ENCODE results near the gene CCN5.

Gene CCN5

DNA sequence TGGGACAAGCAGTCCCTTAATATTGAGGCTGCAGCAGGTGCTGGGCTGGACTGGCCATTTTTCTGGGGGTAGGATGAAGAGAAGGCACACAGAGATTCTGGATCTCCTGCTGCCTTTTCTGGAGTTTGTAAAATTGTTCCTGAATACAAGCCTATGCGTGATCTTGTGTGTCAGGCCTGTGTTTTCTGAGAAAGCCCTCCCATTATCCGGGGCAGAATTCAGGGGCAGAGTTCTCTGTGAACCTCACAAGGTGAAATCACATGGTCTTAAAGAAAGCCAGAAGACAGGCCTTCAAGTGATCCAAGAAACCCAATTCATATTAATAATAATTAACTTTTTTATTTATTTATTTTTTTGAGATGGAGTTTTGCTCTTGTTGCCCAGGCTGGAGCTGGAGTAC, 12.5 kb downstream of the CCN5 start:
- POLR2A ChIA-PET, result no interaction called here
- no peak for TF ChIP-seq CTCF (IDR thresholded peaks at IDR 0.05; ENCODE audit: insufficient read depth, low read length, missing control alignments)

GRCh38 chr20:44728801-44729443, 13.8 kb downstream of the CCN5 start:
- peak; percentile 79 for DNase-seq (ENCODE audit: low read depth, low spot score)
- H3K4me3 ChIP-seq (ENCODE audit: low read depth, low read length), result peak overlapping the region; percentile 30
- ChIA-PET POLR2A (interaction anchor here (0.8 to 1.6 kb wide), 2 partner anchors 8 to 36 kb away, joined by 3 to 6 read pairs; no protein-coding TSS in a partner anchor), CTCF (interaction anchor here (1.4 to 21.9 kb wide), 3 partner anchors 16 to 41 kb away, joined by 3 to 801 read pairs (median 5); no protein-coding TSS in a partner anchor)
- no peak for TF ChIP-seq CTCF (IDR thresholded peaks at IDR 0.05; ENCODE audit: insufficient read depth, low read length, missing control alignments)

More for the DNA sequence above, 12.5 kb downstream of the CCN5 start:
- CTCF ChIA-PET, result interaction anchor here (1.2 to 21.9 kb wide), 3 partner anchors 9 to 39 kb away, joined by 3 to 801 read pairs (median 5); no protein-coding TSS in a partner anchor
- no peak overlapping the region for H3K4me3 ChIP-seq (ENCODE audit: low read depth, low read length)
- no peak for DNase-seq (ENCODE audit: low read depth, low spot score)

- POLR2A ChIA-PET, result interaction anchor here (0.6 to 1.6 kb wide), 3 partner anchors 10 to 37 kb away, joined by 3 to 6 read pairs (median 6); no protein-coding TSS in a partner anchor
- no peak overlapping the region for H3K4me3 ChIP-seq (ENCODE audit: low read depth, low read length)
- CTCF ChIA-PET, result interaction anchor here (0.9 to 21.9 kb wide), 6 partner anchors 9 to 42 kb away, joined by 3 to 801 read pairs (median 9); no protein-coding TSS in a partner anchor
- peak; percentile 87 for DNase-seq (ENCODE audit: low read depth, low spot score)
- no peak for TF ChIP-seq CTCF (IDR thresholded peaks at IDR 0.05; ENCODE audit: insufficient read depth, low read length, missing control alignments)
Measured at GRCh38 chr20:44730441-44730840, 15.3 kb downstream of the CCN5 start.

DNA sequence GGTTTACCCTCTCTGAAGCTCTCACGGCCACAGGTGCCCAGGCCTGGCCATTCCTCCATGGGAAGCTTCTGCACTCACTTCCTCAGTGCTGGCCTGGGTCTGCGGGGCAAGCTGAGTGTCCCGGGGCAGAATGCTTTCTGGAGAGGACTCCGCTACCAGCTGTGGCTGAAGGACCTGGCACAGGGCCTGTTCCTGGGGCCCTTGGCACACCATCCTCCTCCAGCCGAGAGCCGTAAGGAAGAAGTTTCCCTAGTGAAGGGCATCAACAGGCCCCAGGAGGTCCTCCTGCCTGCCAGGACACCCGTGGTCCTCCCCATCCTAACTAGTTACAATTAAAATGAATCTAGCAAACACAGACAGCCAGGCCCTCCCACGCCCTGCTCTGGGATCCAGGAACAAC, 16.5 kb downstream of the CCN5 start:
- no peak overlapping the region for H3K4me3 ChIP-seq (ENCODE audit: low read depth, low read length)
- CTCF ChIA-PET, result interaction anchor here (0.6 to 21.9 kb wide), 15 partner anchors 9 to 516 kb away, joined by 3 to 801 read pairs (median 6); partner anchors contain the start of gene ADA
- POLR2A ChIA-PET, result no interaction called here
- no peak for DNase-seq (ENCODE audit: low read depth, low spot score)
- no peak for TF ChIP-seq CTCF (IDR thresholded peaks at IDR 0.05; ENCODE audit: insufficient read depth, low read length, missing control alignments)

DNA sequence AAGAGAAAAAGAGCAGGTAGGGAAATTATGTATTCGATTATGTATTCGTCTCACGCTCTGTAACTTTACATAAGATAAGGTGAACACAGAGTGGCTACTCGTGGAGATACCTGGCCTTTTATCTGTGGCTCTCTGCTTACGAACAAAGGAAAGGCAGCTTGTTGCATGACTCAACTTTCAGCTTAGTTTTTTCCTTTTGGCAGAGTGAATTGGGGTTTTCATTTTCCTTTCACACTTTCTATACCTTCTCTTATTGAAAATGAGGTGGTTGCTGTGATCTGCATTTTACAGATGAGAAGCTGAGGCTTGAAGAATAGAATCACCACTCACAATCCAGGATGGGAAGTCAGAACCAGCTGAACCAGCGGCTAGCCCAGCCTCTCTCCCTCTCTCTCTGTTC, 17.2 kb downstream of the CCN5 start:
- DNase-seq (ENCODE audit: low read depth, low spot score), result no peak
- no peak for TF ChIP-seq CTCF (IDR thresholded peaks at IDR 0.05; ENCODE audit: insufficient read depth, low read length, missing control alignments)
- POLR2A ChIA-PET, result no interaction called here

DNA sequence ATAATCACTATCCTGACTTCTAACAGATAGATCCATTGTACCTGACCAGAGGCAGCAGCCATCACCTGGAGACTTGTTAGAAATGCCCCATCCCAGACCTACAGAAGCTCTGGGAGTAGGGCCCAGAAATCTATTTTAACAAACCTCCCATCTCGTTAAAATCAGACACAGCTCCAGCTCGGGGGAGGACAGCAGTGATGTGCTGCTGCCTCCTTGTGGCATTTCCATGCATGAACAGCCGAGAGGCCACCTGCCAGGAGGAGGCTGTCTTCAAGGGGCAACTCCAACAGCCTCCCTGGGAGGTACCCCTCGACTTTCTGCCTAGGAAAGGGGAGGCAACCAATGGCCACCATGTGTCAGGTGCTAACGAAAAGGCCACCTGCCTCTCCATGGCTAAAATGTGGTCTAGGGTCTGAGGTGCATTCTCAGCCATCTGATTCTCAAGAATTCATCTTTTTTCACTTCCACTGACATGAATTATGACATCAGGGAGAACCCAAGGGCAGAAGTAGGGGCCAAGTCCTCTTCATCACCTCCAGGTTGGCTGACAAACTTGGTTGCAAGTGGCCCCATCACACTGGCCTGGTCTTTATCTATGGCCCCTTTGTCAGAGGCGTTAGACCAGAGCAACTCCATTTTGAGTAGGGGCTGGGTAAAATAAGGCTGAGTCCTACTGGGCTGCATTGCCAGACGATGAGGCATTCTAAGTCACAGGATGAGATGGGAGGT, 18.3 kb downstream of the CCN5 start:
- no peak for DNase-seq (ENCODE audit: low read depth, low spot score)
- ChIA-PET POLR2A (no interaction called here), CTCF (interaction anchor here (0.6 to 21.9 kb wide), 23 partner anchors 9 to 213 kb away, joined by 3 to 801 read pairs (median 5); partner anchors contain the start of genes ADA and CCN5)
- TF ChIP-seq CTCF (IDR thresholded peaks at IDR 0.05; ENCODE audit: insufficient read depth, low read length, missing control alignments), result peak; percentile 93
- H3K4me3 ChIP-seq (ENCODE audit: low read depth, low read length), result no peak overlapping the region

More for the DNA sequence above, 17.2 kb downstream of the CCN5 start:
- no peak overlapping the region for H3K4me3 ChIP-seq (ENCODE audit: low read depth, low read length)
- CTCF ChIA-PET, result interaction anchor here (0.7 to 21.9 kb wide), 20 partner anchors 10 to 516 kb away, joined by 3 to 801 read pairs (median 5); partner anchors contain the start of genes ADA and CCN5

Measured in AG04449 (cell line).